HG03521 (cell line): ENCODE data around the gene CREG1.

ENCODE experiments used
- ATAC-seq: cut with Tn5 transposase; IDR thresholded peaks from one replicate; pipeline ENCODE4 v1.9.1; 2021; ENCODE audit warnings: mild to moderate bottlenecking, moderate library complexity; ENCODE audit not compliant: unreplicated experiment

The CREG1 gene

GRCh38 chr1:167532964-167533824 is 20.4 kb downstream of the CREG1 start:
- ATAC-seq: no peak

GRCh38 chr1:167532375-167532774 is 21.2 kb downstream of the CREG1 start:
- no peak for ATAC-seq

GRCh38 chr1:167529829-167530474 is 23.6 kb downstream of the CREG1 start:
- ATAC-seq: no peak

DNA sequence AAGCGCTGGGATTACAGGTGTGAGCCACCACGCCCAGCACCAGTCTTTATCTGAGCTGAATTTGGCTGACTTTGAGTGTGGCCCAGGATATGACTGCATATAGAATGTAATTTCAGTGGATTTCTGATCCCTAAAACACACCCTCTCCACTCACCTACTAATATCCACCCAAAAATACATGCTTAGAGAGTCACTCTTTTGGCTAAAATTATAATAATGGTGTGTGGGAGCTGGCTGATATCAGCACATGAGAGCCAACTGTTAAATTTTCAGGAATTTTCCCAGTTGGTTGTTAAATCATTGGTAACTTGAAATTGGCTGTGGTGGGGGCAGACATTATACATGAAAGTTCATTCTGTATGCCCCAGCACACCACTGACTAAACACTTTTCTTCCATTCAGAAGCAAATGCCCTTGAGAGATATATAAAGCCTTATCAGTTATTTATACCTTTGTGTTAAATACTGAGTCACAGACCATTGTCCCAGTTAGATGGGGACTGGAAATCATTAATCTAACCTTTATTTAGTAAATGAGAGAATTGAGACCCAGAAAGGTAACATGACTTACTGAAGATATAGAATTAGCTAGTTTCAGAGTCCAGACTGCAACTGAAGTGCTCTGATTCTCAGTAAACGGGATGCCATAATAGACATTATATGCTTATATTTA is 25.4 kb downstream of the CREG1 start:
- ATAC-seq: no peak

GRCh38 chr1:167526667-167527383 is 26.7 kb downstream of the CREG1 start:
- ATAC-seq: no peak

GRCh38 chr1:167524651-167525050 is 28.9 kb downstream of the CREG1 start:
- no peak for ATAC-seq

GRCh38 chr1:167522246-167522645 is 31.3 kb downstream of the CREG1 start:
- no peak for ATAC-seq

- ATAC-seq: no peak
Observed at GRCh38 chr1:167520711-167521206, 32.8 kb downstream of the CREG1 start.

GRCh38 chr1:167518331-167518700 is 35.2 kb downstream of the CREG1 start, which contains the start of gene CD247:
TSS of gene CD247 (minus strand) at chr1:167518529. CDS start at chr1:167518465, 64 bp downstream.
- no peak for ATAC-seq

GRCh38 chr1:167517535-167518330 is 35.8 kb downstream of the CREG1 start:
- no peak for ATAC-seq

DNA sequence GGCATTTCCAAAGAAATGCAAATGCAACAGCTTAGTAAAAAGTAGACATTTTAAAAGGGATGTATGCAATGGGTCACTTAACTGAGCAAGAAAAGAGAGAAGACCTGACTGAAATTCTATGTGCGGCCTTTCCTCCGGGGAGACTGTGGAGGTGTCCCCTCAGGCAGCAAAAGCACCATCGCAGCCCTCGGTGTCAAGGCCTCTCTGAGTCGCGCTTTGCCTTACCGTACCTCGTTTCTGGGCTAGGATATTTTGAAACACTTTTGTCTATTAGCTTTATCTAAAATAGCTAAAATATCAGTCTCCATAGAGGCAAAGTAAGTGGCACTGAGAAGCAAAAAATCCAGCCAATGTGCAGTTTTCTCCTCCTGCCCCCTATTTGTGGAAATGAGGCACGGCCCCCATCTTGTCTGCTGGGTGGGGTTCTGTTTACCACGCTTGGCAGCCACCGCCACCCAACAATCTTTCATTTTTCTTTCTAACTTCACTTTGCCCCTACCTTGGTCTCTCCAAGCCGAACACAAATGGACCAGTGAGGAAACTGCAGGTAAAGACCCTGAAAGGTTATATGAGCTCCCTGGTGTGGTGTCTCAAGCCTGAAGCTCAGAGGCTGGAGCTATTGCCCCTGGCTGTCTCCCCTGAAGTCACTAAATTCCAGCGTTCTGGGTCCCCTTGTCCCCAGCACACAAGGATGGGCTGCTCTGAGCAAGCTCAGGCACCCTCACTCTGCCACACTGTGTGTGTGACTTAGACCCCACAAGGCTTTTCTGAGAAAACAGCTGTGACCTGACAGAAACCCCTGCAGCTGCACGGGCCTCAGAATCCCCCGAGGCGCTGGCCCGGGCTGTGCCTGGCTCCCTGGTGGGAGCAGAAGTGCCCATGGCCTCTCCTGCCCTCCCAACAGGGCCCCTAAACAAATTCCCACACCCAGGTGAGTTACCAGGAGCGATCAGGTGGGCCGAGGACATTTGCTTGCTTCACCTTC is 36.9 kb downstream of the CREG1 start:
- ATAC-seq: no peak

DNA sequence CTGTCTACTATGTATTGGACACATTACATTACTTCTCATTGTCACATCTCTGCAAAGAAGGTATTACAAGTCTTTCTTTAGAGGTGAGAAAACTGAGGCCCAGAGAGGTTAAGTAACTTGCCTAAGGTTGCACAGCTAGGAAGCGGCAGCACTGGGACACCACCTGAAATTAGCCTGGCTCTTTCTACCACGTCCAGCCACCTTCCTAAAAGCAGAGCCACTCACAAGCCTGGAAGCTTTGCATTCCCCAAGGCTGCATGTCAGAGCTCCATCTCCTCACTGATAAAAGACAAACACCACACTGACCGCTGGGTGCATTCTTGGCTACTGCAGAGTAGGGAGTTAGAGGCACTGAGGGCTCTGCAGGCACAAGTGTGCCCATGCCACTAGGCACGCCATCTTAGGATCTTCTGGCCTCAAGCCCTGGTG is 37.7 kb downstream of the CREG1 start:
- no peak for ATAC-seq

- ATAC-seq: no peak
Observed at GRCh38 chr1:167515461-167515860, 38.1 kb downstream of the CREG1 start.

- no peak for ATAC-seq
Observed at GRCh38 chr1:167514288-167514687, 39.3 kb downstream of the CREG1 start.

- ATAC-seq: no peak
Observed at GRCh38 chr1:167512046-167512654, 41.4 kb downstream of the CREG1 start.

DNA sequence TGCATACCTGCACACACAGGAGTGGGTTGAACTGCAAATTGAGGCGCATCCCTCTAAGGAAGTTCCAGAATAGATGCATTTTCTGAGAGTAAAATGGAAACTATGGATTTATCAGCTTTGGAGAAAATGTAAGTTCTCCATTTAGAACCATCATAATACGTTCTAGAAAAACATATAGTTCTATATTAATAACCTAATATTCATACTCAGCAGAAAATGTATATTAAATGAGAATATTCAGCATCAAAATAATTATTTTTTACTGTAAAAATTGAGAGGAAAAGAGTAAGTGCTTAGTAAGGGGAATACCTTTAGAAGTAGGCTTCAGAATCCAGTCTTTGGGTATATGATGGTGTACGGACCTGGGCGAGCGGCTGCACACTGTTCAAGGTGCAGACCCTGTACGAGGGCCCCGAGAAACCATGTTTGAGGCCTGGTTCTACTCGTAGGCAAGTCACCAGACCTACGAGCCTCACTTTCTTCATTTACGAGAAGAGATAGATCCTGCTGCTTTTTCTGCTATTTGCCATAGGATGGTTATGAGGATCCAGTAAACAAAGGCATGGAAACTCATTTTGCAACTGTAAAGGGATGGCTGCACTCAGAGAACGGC is 42.1 kb downstream of the CREG1 start:
- no peak for ATAC-seq

GRCh38 chr1:167510881-167511280 is 42.7 kb downstream of the CREG1 start:
- ATAC-seq: no peak

DNA sequence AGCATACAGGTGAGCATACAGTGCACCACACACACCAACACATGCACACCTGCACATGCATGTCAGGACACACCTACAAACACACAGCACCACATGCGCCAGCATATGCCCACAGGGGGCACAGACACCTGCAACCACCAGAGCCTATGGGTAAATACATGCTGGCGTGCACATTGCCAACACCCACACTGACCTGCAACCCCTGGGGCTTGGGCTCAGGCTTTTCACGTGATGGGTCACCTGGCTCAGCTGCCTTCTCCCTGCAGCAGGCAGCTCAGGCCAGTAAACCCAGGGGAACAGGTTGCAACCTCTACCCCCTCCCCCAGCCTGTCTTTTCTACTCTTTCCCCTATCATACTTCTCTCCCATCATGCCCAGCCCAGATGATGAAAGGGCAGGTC is 43.3 kb downstream of the CREG1 start:
- no peak for ATAC-seq
